Lower leg skin (tissue), 3 donors: ENCODE results near the gene TNIK.
"Not testable (repeated sequence)": the region's sequence is repeated elsewhere in the genome, so short reads cannot be mapped to it uniquely, and the experiment has no call there.

Source experiments
- CTCF ChIP-seq, 3 donors: fragments of 450-650 bp; IDR thresholded peaks; one replicate each; pipeline ENCODE4 v1.5.1; 2016; ENCODE audit warnings: antibody characterized with exemption in 3 of 3, mild to moderate bottlenecking in 3 of 3, moderate library complexity in 2 of 3
- POLR2A ChIP-seq, 2 donors: fragments of 450-650 bp; IDR thresholded peaks; one replicate each; pipeline ENCODE4 v1.6.1; 2016 to 2017; ENCODE audit warnings: antibody characterized with exemption in 2 of 2, mild to moderate bottlenecking in 1 of 2, moderate library complexity in 1 of 2

GRCh38 chr3:171424063-171424462 lies 36.1 kb downstream of the TNIK start:
- TF ChIP-seq CTCF, POLR2A (IDR thresholded peaks at IDR 0.05): not testable (repeated sequence)
